Erythroblast (primary cell): Measurements from ENCODE around the gene TYR.
"Not testable (repeated sequence)": the region's sequence is repeated elsewhere in the genome, so short reads cannot be mapped to it uniquely, and the experiment has no call there.

Experiments
- GATA1 ChIP-seq: IDR thresholded peaks from 2 replicates; pipeline ENCODE4 v1.6.1; 2011; ENCODE audit warnings: low read depth, mild to moderate bottlenecking, control low read depth, low read length, moderate library complexity
- POLR2A ChIP-seq: IDR thresholded peaks from 2 replicates; pipeline ENCODE4 v1.6.1; 2011; ENCODE audit warnings: mild to moderate bottlenecking, low read length

DNA sequence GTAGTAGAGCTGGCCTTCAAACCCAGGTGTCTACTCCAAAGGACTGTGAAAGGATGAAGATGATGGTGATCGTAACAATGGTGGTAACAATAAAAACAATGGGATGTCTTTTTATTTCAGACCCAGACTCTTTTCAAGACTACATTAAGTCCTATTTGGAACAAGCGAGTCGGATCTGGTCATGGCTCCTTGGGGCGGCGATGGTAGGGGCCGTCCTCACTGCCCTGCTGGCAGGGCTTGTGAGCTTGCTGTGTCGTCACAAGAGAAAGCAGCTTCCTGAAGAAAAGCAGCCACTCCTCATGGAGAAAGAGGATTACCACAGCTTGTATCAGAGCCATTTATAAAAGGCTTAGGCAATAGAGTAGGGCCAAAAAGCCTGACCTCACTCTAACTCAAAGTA is 117.3 kb downstream of the TYR start:
- TF ChIP-seq POLR2A, GATA1: not testable (repeated sequence)
